Inferior parietal cortex (tissue), 1 donor: ENCODE data around the gene CD300A.

Experiments used
- DNase-seq: peaks from one replicate; pipeline ENCODE4 v3.0.0-alpha.2; 2016; ENCODE audit errors: extremely low spot score

The CD300A gene

DNA sequence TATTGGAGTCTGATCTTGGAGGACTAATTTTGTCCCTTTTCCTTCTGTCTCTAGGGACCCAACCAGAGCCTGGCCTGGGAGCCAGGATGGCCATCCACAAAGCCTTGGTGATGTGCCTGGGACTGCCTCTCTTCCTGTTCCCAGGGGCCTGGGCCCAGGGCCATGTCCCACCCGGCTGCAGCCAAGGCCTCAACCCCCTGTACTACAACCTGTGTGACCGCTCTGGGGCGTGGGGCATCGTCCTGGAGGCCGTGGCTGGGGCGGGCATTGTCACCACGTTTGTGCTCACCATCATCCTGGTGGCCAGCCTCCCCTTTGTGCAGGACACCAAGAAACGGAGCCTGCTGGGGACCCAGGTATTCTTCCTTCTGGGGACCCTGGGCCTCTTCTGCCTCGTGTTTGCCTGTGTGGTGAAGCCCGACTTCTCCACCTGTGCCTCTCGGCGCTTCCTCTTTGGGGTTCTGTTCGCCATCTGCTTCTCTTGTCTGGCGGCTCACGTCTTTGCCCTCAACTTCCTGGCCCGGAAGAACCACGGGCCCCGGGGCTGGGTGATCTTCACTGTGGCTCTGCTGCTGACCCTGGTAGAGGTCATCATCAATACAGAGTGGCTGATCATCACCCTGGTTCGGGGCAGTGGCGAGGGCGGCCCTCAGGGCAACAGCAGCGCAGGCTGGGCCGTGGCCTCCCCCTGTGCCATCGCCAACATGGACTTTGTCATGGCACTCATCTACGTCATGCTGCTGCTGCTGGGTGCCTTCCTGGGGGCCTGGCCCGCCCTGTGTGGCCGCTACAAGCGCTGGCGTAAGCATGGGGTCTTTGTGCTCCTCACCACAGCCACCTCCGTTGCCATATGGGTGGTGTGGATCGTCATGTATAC, 26.5 kb upstream of the CD300A start:
- no peak for DNase-seq

DNA sequence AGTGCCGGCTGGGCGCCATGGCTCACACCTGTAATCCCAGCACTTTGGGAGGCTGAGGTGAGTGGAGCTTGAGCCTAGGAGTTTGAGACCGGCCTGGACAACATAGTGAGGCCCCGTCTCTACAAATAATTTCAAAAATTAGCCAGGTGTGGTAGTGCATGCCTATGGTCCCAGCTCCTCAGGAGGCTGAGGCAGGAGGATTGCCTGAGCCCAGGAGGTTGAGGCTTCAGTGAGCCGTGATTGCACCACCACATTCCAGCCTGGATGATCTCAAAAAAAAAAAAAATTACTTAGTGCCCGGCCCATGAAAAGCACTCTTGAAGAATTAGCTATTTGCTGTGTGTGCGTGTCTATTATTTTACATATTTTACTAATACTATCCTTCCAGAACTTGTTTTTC, 24.9 kb upstream of the CD300A start:
- no peak for DNase-seq

DNA sequence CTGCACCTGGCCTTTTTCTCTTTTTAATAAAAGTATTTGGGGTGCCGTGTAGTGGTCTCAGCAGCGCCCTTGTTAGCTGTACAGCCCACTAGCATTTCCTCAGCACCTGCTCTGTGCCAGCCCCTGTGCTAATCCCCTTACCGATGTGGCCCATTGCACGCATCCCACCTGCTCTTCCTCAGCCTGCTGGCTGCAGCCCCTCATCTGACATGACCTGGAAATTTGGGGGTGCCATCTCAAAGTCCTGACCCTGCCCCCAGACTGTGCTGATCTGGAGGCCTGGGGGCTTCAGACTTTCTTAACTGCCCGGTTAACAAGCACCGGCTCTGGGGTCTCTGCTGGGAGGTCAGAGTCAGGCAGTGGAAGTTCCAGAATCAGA, 24.2 kb upstream of the CD300A start:
- no peak for DNase-seq

DNA sequence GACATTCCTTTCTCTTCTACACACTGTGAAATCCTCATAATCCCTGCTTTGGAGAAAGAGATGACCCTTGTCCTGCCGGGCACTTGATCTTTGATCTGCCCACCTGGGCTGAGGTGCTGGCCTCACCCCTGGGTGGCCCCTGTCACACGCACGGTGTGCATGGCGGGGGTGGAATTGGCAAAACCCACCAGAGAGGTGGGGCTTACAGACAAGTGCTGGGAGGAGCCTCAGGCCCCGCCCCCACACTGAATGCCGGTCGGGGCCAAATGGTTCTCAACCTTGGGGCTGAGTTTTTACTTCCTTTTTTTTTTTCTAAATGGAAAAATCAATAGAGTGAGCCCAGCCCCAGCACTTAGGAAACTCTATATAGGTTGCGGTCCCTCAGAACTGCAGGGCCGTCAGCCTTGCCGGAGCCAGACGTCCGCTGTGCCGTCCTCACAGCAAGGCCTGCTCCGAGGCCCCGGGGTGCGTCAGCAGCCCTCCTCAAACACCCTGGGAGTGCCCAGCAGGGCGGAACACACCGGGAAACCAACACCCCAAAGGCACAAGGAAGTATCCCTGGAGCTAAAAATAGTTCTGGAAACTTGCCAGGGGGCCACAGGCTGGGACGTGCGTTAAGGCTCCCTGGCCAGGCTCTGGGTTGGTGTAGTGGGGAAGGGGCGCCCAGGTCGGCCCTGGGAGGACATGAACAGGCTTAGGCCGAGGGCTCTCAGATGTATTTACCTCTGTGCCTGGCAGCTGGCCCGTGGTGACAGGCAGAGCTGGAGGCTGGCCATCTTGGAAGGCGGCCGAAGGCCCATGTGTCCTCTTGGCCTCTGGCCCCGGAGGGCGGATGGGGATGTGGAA, 23.5 kb upstream of the CD300A start:
- peak; percentile 58 for DNase-seq

DNA sequence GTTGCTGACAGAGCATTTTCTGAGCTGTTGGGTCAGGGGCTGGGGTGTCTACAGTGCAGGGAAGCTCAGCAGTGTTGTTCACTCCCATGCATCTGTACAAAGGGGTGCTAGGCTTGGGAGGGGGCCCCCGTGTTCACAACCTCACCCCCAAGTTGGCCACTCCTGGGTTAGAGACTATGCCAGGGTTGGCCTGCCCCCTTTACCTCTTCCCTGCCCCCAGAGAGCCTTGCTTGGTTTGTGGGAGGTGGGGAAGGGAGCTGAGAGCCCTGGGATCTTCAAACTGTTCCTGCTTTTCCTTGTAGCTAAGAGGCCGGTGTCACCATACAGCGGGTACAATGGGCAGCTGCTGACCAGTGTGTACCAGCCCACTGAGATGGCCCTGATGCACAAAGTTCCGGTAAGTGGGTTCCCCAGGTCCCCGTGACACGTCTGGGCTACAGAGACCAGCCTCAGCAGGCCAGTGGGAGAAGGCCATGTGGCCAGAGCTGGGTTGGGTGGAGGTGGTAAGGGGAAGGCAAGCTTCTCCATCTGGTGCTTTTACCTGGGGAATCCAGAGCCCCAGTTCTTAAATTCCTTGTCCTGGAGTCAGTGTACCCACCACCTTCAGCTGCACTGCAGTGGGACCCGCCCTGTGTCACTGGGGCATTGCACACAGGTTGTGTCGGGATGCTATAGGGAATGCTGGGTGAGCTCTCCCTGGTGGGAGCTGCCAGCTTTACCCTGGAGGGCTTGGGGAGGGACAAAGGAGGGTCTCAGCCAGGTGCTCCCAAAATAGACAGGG, 22.7 kb upstream of the CD300A start:
- DNase-seq: no peak

DNA sequence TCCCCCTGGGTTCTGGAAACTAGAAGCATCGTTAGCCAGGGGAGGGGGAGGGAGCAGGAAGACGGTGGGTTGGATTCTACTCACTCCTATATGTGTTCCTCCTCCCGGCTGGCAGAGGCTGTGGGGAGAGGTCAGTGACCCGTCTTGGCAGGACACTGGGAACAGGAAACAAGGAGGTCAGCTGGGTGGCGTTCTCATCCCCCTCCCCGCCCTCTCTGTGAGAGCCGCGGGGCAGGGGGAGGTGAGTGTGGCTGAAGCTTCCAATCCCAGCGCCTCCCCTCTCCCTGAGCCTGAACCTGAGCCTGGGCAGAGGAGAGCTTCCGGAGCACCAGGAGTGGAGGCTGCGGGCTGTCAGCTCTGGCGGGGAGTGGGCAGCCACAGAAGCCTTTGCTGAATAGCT, 22.0 kb upstream of the CD300A start:
- DNase-seq: no peak

DNA sequence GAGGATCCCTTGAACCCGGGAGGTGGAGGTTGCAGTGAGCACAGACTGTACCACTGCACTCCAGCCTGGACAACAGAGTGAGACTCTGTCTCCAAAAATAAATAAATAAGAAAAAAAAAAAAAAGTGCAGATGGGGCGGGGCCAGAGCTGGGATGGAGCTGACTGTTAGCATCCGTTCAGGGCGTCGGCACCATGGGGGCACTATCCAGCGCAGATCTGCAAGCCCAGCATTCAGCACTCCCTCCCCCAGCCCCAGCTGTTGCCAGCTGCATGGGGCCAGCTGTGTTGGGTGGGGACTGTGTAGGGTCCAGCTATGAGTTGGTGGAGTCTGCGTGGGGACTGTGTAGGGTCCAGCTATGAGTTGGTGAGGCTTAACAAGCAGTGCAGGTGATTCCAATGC, 21.3 kb upstream of the CD300A start:
- no peak for DNase-seq

DNA sequence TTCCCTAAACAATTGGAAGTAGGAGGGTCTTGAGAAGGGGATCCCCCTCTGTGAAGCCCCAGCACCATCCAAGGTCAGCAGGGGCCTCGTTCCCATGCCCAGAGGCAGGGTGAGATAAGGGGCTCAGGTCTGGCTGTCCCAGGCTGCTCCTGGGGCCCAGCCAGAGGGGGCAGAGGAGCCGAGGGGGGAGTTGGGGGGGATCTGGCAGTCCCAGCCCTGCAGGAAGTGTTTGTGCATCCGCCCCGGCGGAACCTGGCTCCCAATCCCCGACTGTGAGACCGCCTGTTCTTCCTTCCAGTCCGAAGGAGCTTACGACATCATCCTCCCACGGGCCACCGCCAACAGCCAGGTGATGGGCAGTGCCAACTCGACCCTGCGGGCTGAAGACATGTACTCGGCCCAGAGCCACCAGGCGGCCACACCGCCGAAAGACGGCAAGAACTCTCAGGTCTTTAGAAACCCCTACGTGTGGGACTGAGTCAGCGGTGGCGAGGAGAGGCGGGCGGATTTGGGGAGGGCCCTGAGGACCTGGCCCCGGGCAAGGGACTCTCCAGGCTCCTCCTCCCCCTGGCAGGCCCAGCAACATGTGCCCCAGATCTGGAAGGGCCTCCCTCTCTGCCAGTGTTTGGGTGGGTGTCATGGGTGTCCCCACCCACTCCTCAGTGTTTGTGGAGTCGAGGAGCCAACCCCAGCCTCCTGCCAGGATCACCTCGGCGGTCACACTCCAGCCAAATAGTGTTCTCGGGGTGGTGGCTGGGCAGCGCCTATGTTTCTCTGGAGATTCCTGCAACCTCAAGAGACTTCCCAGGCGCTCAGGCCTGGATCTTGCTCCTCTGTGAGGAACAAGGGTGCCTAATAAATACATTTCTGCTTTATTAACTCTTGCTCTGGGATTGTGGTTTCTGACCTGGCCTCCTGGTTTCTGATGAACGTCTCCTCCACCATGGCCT, 19.6 kb upstream of the CD300A start:
- DNase-seq: no peak

DNA sequence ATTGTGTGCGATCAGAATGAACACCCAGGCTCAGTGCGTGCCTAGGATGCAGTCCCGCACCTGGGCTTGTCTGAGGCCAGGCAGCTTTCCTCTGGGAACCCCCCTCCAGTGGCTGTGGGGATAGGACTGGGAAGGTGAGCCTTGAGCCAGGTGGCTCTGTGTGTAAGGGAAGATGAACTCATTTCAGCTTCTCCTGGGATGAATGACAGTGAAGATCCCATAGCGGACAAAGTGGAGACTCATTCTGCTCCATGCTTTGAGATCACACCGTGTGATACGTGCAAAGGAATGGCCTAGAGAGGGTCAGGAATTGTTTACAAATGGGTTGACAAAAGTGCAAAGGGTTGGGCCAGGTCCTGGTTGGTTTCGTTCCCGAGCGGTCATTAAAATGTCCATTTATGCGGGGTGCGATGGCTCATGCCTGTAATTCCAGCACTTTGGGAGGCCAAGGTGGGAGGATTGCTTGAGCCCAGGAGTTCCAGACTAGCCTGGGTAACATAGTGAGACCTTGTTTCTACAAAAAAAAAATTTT, 18.7 kb upstream of the CD300A start:
- no peak for DNase-seq

DNA sequence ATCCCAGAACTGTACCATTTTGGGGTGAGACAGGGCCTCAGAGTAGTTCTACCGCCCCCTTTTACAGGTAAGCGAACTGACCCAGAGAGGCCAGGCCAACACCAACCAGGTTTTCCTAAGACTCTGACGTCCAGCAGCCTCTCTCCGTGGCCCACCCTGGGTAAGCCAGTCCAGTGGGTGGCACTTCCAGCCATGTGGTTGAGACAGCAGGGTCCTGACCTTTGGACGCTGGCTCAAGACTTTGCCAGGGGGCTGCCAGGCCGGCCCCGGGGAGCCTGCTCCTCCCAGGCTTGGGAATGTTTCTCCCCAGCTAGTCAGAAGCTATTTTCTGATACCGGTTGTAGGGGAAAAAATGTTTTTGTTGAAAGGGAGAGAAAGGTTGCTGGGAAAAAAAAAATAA, 17.7 kb upstream of the CD300A start:
- no peak for DNase-seq

DNA sequence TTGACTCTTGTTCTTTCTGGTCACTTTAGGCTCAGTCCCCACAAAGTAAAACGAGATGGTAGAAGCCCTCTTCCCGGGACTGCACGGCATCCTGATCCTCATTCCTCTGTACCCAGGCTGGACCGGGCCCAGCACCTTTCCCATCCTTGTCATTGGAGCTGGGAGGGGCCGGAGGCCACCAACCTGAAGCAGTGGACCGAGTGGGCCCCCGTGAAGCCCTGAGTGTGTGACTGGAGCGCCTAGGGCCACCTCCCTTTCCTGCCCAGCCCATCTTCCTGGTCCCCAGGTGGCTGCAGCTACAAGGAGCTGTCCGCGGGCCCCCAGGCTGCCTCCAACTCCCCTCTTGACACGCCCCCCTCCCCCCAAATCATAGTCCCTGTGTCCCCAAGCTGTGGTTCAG, 17.1 kb upstream of the CD300A start:
- DNase-seq: no peak

DNA sequence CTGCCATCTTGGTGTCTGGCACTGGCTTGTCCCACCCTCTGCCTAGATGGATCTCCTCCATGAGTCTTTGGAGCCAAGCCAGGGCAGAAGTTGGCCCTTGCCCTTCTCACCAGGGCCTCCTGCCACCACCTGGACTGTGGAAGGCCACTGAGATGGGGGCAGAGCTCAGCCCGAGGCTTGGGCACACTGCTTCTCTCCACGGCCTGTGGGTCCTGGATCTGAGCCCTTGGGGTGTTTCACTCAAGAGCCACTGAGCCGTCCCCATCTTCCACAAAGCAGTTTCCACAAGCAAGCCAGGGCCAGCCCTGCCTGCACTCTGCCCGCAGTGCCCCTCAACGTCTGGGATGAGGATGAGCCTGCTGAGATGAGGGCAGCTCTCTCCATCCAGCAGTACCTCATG, 16.7 kb upstream of the CD300A start:
- DNase-seq: no peak

DNA sequence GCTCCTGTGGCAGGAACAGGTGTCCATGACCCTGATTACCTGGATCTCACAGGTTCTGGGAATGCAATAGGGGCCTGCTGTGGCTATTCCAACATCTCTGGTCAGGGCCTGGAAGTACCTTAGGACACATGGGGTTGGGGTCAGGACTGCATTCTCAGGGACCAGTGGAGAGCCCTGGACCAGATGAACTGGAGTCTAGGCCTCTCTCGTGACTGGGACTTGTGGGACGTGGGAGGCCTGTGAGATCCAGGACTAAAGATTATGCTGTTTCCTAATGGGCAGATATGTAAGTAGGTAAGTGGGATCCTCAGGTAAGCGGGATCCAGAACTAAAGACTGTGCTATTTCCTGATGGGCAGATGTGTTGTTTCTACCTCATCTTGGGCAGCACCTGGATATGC, 16.2 kb upstream of the CD300A start:
- DNase-seq: no peak

DNA sequence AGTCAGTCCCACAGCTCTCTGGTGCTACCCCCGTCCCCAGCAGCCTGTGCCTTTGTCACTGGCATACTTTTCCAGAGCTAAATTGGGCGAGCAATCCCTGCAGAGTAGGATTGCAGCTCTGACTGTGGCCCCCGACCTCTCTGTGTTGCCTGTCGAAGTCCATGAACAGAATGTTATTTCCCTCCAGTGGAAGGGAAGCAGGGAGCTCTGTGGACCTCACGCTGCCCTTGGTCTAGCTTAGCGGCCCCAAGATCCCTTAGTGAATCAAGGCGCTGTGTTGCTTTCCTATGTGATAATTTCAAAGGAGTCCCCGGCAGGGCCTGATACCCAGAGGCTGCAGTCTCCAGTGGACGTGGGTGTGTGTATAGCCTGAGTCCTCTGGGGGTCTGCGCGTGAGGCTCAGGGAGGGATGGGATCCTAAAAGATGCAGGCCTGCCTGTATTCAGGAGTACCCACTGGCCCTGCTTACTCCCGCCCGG, 15.5 kb upstream of the CD300A start:
- no peak for DNase-seq

DNA sequence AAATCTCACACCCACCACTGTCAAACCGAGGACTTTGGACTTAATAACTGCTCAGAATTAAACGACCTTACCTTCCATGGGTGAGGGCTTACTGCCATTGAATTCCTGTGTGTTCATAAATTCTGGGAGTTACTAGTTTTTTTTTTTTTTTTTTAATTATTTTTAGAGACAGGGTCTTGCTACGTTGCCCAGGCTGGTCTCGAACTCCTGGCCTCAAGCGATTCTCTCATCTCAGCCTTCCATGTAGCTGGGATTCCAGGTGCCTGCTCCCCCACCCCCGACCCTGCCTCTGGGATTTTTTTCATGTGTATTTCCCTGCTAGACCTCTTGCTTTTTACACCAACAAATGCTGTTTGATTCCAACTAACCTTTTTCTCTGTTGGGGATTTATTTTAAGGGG, 14.9 kb upstream of the CD300A start:
- DNase-seq: no peak

DNA sequence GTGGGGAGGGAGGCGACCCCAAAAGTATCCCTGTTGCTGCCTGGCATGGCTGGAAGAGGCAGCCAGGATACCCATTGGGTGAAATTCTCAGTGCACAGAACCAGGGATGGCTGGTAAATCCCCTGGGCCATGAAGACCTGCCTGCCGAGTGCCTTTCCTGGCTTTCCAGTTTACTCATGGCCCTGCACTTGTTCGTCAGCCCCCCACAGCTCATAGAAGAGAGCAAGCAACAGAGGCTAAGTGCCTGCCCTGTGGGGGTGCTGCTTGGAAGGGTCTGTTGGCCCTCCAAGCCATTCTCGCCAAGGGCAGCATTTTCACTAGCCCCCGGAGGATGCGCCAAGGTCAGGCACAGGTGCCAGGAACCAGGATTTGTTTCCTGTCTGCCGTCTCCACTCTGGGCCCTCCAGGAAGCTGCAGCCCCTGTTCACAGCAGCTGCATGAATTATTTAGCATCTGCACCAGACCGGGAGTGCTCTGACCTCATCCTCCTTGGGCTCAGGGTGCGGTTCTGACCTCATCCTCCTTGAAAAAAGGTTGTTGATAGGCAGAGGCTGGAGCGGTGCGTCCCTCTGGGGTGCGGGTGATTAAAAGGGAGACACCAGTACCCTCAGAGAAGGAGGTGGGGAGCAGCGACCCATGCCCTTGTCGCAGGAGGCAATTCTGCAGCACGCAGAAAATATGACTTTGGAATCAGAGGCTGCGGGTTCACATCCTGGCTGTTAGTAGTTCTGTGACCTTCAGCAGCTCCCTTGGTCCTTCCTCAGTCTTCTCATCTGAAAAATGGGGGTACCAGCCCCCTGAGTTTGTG, 14.2 kb upstream of the CD300A start:
- no peak for DNase-seq

DNA sequence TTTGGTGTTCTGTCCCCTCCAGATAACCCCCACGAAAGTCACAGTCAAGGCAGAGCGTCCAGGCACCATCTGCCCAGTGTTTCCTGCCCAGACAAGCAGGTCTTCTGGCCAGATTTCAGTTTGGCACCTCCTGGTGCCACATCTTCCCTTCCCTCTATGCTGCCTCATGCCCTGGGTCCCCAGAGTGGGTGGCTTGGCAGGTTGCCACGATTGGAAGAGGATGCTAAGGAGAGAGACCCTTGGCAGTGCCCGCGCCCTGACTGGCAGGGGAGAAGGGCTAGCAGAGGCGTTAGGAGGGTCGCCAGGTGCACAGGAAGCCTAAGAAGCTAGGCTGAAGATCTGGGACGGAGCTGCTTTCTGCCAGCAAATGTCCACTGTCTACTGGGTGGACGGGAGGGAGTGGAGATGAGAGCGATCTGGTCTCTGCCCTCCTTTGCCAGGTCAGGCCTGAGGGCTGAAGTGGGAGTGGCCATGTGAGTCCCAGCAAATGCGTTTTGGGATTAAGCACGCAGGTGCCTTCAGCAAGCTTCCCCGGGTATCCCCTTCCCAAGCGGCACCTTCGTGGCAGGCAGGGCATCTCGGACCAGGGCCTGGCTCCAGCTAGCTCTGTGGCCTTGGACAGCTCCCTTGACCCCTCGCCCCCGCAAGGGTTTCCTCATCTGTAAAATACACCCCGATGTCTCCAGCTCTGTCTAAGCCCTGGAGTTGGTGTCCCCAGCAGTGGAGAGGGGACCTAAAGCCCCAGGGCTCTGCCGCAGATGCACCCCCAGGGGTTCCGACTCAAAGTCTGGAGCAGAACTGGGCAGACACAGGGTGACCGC, 13.4 kb upstream of the CD300A start:
- DNase-seq: no peak

DNA sequence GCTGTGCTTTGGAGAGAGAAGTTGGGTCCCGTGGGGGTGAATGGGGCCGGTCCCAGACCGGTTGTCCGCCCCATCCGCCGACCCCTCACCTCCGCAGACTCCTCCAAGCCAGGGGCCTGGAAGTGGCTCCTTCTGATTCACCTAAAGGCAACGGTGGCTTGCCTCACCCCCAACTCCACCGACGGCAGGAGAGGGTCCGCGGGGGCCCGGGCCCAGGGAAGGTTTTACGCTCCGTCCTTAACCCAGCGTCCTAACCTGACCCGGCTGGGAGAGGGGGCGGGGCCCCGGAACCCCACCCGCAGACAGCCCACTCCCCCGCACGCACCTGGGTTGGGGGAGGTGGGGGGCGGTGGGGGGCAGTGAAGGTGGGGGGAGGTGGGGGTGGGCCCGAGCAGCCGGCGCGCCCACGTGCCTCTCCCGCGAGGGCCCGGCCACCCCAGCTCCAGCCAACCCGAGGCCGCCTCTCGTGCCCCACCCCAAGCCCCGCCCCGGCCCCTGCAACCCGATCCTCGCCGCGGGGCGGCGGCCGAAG, 12.7 kb upstream of the CD300A start:
- no peak for DNase-seq
